Thyroid gland (tissue), 4 donors: ENCODE data around the gene KCNAB1. TPM values are rescaled to one million over a fixed set of nuclear protein-coding genes. Genes with fewer than 3 reads are reported as not detected.
A peak's percentile ranks its signal among the peaks of the same experiment; 100 is the strongest.

Source experiments
- DNase-seq, 2 donors: peaks; one replicate each; pipeline ENCODE4 v3.0.0-alpha.2; 2019
- H3K27ac ChIP-seq, 3 donors: fragments of 200-600 bp; sonication (generic); 1 replicate in 2 of 3; 2 replicates in 1 of 3; pipeline ENCODE4 v1.5.1; 2016 to 2019; ENCODE audit warnings: mild to moderate bottlenecking in 1 of 3, moderate library complexity in 1 of 3
- H3K27me3 ChIP-seq: fragments of 200-600 bp; sonication (generic); one replicate; pipeline ENCODE4 v1.5.1; 2019
- H3K36me3 ChIP-seq, 2 donors: fragments of 200-600 bp; sonication (generic); one replicate each; pipeline ENCODE4 v1.5.1; 2016 to 2019
- H3K4me1 ChIP-seq, 2 donors: fragments of 200-600 bp; sonication (generic); one replicate each; pipeline ENCODE4 v1.5.1; 2017 to 2019
- H3K4me3 ChIP-seq, 3 donors: fragments of 200-600 bp; sonication (generic); replicated peaks in 1 of 3; 1 replicate in 2 of 3; 2 replicates in 1 of 3; pipeline ENCODE4 v1.5.1; 2016; ENCODE audit warnings: mild to moderate bottlenecking in 1 of 3
- H3K9me3 ChIP-seq: fragments of 200-600 bp; sonication (generic); one replicate; pipeline ENCODE4 v1.5.1; 2017
- POLR2A ChIP-seq, 2 donors: fragments of 450-650 bp; IDR thresholded peaks; one replicate each; pipeline ENCODE4 v1.6.1; 2017; ENCODE audit warnings: antibody characterized with exemption in 2 of 2, mild to moderate bottlenecking in 2 of 2, moderate library complexity in 1 of 2
- WGBS, 2 donors: methylation state at CpG; one replicate each; pipeline ENCODE4 v1.1.5; 2017; 5-methylcytosine and 5-hydroxymethylcytosine counted together
- intact Hi-C: fragments of 100-400 bp; cut with DNase I; formaldehyde crosslinking; loops from one replicate; pipeline ENCODE4 v1.15.1; 2023
- total RNA-seq, 4 donors: library from RNA; depleted of rRNA; stranded (reverse); fragments of >200 nt; gene quantifications; one replicate each; pipeline ENCODE4 v1.2.3, GENCODE V29; 2016
- TF ChIP-seq, protein P1 (sequence below), 6 experiments: fragments of 200-600 bp in 3 of 6; fragments of 450-650 bp in 3 of 6; sonication (generic) in 3 of 6; IDR thresholded peaks; one replicate each; pipeline ENCODE4 v1.5.1; 2016 to 2019; ENCODE audit warnings: antibody characterized with exemption in 6 of 6, mild to moderate bottlenecking in 2 of 6, inconsistent platforms in 1 of 6, moderate library complexity in 1 of 6

Gene KCNAB1
- total RNA-seq, 4 donors from 2014 or later = 19.3 to 26.1 (median 22.9) TPM

GRCh38 chr3:156236556-156237260 lies 116.3 kb downstream of the KCNAB1 start:
- Histone ChIP-seq H3K36me3 (no peaks in the 10 kb centered on the region), H3K9me3 (no peaks in the 10 kb centered on the region), H3K27ac (no peak overlapping the region), H3K4me1 (no peaks in the 10 kb centered on the region), H3K4me3 (no peak overlapping the region), H3K27me3 (no peaks in the 10 kb centered on the region)
- intact Hi-C loops = loop anchor here (10.0 kb wide), 1 partner anchor 52 kb away; no protein-coding TSS in a partner anchor
- TF ChIP-seq, protein P1, sequence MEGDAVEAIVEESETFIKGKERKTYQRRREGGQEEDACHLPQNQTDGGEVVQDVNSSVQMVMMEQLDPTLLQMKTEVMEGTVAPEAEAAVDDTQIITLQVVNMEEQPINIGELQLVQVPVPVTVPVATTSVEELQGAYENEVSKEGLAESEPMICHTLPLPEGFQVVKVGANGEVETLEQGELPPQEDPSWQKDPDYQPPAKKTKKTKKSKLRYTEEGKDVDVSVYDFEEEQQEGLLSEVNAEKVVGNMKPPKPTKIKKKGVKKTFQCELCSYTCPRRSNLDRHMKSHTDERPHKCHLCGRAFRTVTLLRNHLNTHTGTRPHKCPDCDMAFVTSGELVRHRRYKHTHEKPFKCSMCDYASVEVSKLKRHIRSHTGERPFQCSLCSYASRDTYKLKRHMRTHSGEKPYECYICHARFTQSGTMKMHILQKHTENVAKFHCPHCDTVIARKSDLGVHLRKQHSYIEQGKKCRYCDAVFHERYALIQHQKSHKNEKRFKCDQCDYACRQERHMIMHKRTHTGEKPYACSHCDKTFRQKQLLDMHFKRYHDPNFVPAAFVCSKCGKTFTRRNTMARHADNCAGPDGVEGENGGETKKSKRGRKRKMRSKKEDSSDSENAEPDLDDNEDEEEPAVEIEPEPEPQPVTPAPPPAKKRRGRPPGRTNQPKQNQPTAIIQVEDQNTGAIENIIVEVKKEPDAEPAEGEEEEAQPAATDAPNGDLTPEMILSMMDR (IDR thresholded peaks at IDR 0.05) = no peak
- no peak for TF ChIP-seq POLR2A (IDR thresholded peaks at IDR 0.05)
- peak in 1 of 2 donors; percentile 24 for DNase-seq
- WGBS, 2 donors = 76 to 77% methylated on average over 3 of the region's 3 CpGs

GRCh38 chr3:156240642-156241041 lies 120.3 kb downstream of the KCNAB1 start:
- Histone ChIP-seq H3K36me3 (no peaks in the 10 kb centered on the region), H3K27me3 (no peaks in the 10 kb centered on the region), H3K4me1 (no peaks in the 10 kb centered on the region), H3K4me3 (no peak overlapping the region), H3K9me3 (no peaks in the 10 kb centered on the region), H3K27ac (no peak overlapping the region)
- no peak for DNase-seq
- TF ChIP-seq, protein P1 (IDR thresholded peaks at IDR 0.05) = no peak
- intact Hi-C loops = no loop called here
- WGBS, 2 donors = 83 to 85% methylated on average over 5 of the region's 5 CpGs

GRCh38 chr3:156246961-156247725 lies 126.8 kb downstream of the KCNAB1 start:
- no peak for TF ChIP-seq POLR2A (IDR thresholded peaks at IDR 0.05)
- TF ChIP-seq, protein P1 (IDR thresholded peaks at IDR 0.05) = no peak
- 66% methylated on average over 5 of the region's 5 CpGs for WGBS, 2 donors
- Histone ChIP-seq H3K9me3 (no peaks in the 10 kb centered on the region), H3K27me3 (no peaks in the 10 kb centered on the region), H3K4me1 (peaks cover 5 to 11% of the 10 kb centered on the region in 2 donors), H3K36me3 (no peaks in the 10 kb centered on the region), H3K4me3 (no peak overlapping the region), H3K27ac (no peak overlapping the region)
- intact Hi-C loops = no loop called here
- DNase-seq = peak; percentile 22 to 34

GRCh38 chr3:156250550-156250949 lies 130.2 kb downstream of the KCNAB1 start:
- Histone ChIP-seq H3K4me1 (peaks cover 5 to 11% of the 10 kb centered on the region in 2 donors), H3K36me3 (no peaks in the 10 kb centered on the region), H3K27ac (no peak overlapping the region), H3K4me3 (no peak overlapping the region), H3K27me3 (no peaks in the 10 kb centered on the region), H3K9me3 (no peaks in the 10 kb centered on the region)
- 95 to 96% methylated on average over 1 of the region's 1 CpG for WGBS, 2 donors
- DNase-seq = no peak
- no peak for TF ChIP-seq POLR2A (IDR thresholded peaks at IDR 0.05)
- TF ChIP-seq, protein P1 (IDR thresholded peaks at IDR 0.05) = no peak
- intact Hi-C loops = no loop called here

GRCh38 chr3:156251424-156251823 lies 131.0 kb downstream of the KCNAB1 start:
- WGBS, 2 donors = 77 to 86% methylated on average over 4 of the region's 4 CpGs

More at GRCh38 chr3:156251424-156251823, 131.0 kb downstream of the KCNAB1 start:
- no peaks in the 10 kb centered on the region for H3K36me3 ChIP-seq
- H3K4me3 ChIP-seq = no peak overlapping the region
- TF ChIP-seq, protein P1 (IDR thresholded peaks at IDR 0.05) = no peak
- no peak for TF ChIP-seq POLR2A (IDR thresholded peaks at IDR 0.05)
- no peak overlapping the region for H3K27ac ChIP-seq
- intact Hi-C loops = no loop called here
- peaks cover 5 to 11% of the 10 kb centered on the region in 2 donors for H3K4me1 ChIP-seq
- H3K9me3 ChIP-seq = no peaks in the 10 kb centered on the region
- DNase-seq = no peak
- no peaks in the 10 kb centered on the region for H3K27me3 ChIP-seq
